Measurements from ENCODE around the gene MANSC1. TPM values are rescaled to one million over a fixed set of nuclear protein-coding genes. Genes with fewer than 3 reads are reported as not detected.

MANSC1 gene
- total and polyA plus RNA-seq, 12 donors = 3.9 to 25.3 (median 16.3) TPM

- no peak for DNase-seq
- H3K27me3 ChIP-seq = no peaks in the 10 kb centered on the region
- peaks cover 13 to 23% of the 10 kb centered on the region in 2 donors for H3K4me1 ChIP-seq (replicated peaks in 1 of 2)
- TF ChIP-seq POLR2A (IDR thresholded peaks at IDR 0.05) (no peak), CTCF (IDR thresholded peaks at IDR 0.05) (no peak)
- intact Hi-C loops (cut with DNase I) = no loop called here
- no peaks in the 10 kb centered on the region for H3K9me3 ChIP-seq (replicated peaks in 1 of 3)
- WGBS, 4 donors = 38 to 49% (median 46%) methylated on average over 3 of the region's 3 CpGs
- H3K27ac ChIP-seq = no peak overlapping the region
- no peaks in the 10 kb centered on the region for H3K36me3 ChIP-seq (replicated peaks in 1 of 2)
- H3K4me3 ChIP-seq = no peak overlapping the region
Observed at GRCh38 chr12:12282202-12282601, 67.8 kb downstream of the MANSC1 start.

DNA sequence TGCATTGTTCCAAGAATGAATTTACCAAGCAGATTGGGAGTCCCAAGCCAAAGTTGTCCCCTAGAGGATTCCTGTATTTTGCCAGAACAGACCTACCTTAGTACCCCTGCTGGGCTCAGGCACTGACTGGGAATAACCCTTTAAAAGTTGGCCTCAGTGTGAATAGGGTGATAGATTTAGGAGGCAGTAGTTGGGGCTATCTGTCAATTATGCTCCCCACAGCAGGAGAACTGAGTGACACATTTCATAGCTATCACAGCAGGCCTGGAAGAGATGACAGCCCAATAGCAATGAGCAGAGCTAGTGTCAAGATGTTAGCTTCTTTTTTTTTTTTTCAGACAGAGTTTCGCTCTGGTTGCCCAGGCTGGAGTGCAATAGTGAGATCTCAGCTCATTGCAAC, 68.9 kb downstream of the MANSC1 start:
- no peak for TF ChIP-seq CTCF (IDR thresholded peaks at IDR 0.05)
- no peak for TF ChIP-seq POLR2A (IDR thresholded peaks at IDR 0.05)
- Histone ChIP-seq H3K9me3 (replicated peaks in 1 of 3) (no peaks in the 10 kb centered on the region), H3K36me3 (replicated peaks in 1 of 2) (no peaks in the 10 kb centered on the region), H3K4me3 (no peak overlapping the region), H3K27me3 (no peaks in the 10 kb centered on the region), H3K27ac (no peak overlapping the region), H3K4me1 (replicated peaks in 1 of 2) (peaks cover 13 to 23% of the 10 kb centered on the region in 2 donors)
- intact Hi-C loops (cut with DNase I) = no loop called here
- WGBS, 4 donors = 93 to 100% (median 98%) methylated on average over 1 of the region's 1 CpG
- DNase-seq = no peak

DNA sequence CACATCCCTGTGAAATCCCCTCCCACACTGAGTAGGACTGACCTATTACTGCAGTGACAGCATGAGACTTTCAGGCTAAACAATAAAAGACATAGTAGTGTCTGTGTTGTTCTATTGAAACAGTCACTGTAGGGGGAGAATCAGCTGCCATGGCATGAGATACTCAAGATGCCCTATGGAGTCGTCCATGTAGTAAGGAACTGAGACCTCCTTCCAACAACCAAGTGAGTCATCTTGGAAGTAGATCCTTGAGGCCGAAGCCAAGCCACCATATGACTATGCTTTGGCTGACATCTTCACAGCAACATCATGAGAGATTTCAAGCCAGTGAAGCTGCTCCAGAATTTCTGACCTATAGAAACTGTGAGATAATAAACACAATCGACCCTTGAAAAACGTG, 71.1 kb downstream of the MANSC1 start:
- H3K27me3 ChIP-seq = no peaks in the 10 kb centered on the region
- H3K4me3 ChIP-seq = no peak overlapping the region
- H3K4me1 ChIP-seq (replicated peaks in 1 of 2) = peaks cover 10 to 19% of the 10 kb centered on the region in 2 donors
- TF ChIP-seq POLR2A (IDR thresholded peaks at IDR 0.05) = no peak
- TF ChIP-seq CTCF (IDR thresholded peaks at IDR 0.05) = no peak
- no peak overlapping the region for H3K27ac ChIP-seq
- no peak for DNase-seq
- no peaks in the 10 kb centered on the region for H3K9me3 ChIP-seq (replicated peaks in 1 of 3)
- intact Hi-C loops (cut with DNase I) = no loop called here
- WGBS, 4 donors = 61 to 66% (median 65%) methylated on average over 4 of the region's 4 CpGs
- H3K36me3 ChIP-seq (replicated peaks in 1 of 2) = no peaks in the 10 kb centered on the region

Small RNAs within 50 kb of the gene (small RNA-seq; reads per million reads assigned to genes)
- 0 reads per million in 2 donors for gene RNU6-318P

Other genes starting within 250 kb of the MANSC1 start
- 10 to 100 TPM in 8 of 9 donors, 1 to 10 TPM in 1; 9.2 to 31.9 (median 19.2) TPM for gene LRP6, start 83.2 kb downstream of the MANSC1 start, total RNA-seq
- gene LRP6, start 83.2 kb downstream of the MANSC1 start, polyA plus RNA-seq = 10 to 100 TPM in 1 of 3 donors, 1 to 10 TPM in 2; 3.5 to 10.4 (median 5.2) TPM
- 10 to 100 TPM in 6 of 9 donors, 1 to 10 TPM in 3; 8.4 to 30.1 (median 15.0) TPM for gene BORCS5, start 6.8 kb upstream of the MANSC1 start, total RNA-seq
- gene BORCS5, start 6.8 kb upstream of the MANSC1 start, polyA plus RNA-seq = 1 to 10 TPM; 3.6 to 8.5 (median 5.5) TPM
- gene DUSP16, start 212.6 kb upstream of the MANSC1 start, total RNA-seq = 100 to 1,000 TPM in 6 of 9 donors, 10 to 100 TPM in 3; 36.4 to 374 (median 110) TPM
- gene DUSP16, start 212.6 kb upstream of the MANSC1 start, polyA plus RNA-seq = 100 to 1,000 TPM in 1 of 3 donors, 10 to 100 TPM in 2; 24.5 to 108 (median 32.2) TPM